NCI-H187 treated with DMSO at 0.1 percent for 48 hours (cell line): Measurements from ENCODE around the gene INSM1.

Experiments used
- DNase-seq: peaks from one replicate; lab custom pipeline; 2025; lab: John Stamatoyannopoulos, UW

The INSM1 gene

GRCh38 chr20:20395087-20395486 lies 27.2 kb downstream of the INSM1 start:
- DNase-seq: no peak

- no peak for DNase-seq
These were observed 28.1 kb downstream of the INSM1 start for GRCh38 chr20:20395903-20396568.

- no peak for DNase-seq
These were observed 28.9 kb downstream of the INSM1 start for GRCh38 chr20:20396794-20397193.

- DNase-seq: no peak
These were observed 30.2 kb downstream of the INSM1 start for GRCh38 chr20:20398123-20398522.

GRCh38 chr20:20399531-20400500 lies 31.9 kb downstream of the INSM1 start:
- no peak for DNase-seq

GRCh38 chr20:20401991-20402390 lies 34.1 kb downstream of the INSM1 start:
- no peak for DNase-seq

- no peak for DNase-seq
These were observed 36.7 kb downstream of the INSM1 start for GRCh38 chr20:20404633-20405032.

GRCh38 chr20:20405623-20406022 lies 37.7 kb downstream of the INSM1 start:
- DNase-seq: peak; percentile 53

GRCh38 chr20:20406306-20406705 lies 38.4 kb downstream of the INSM1 start:
- DNase-seq: no peak

GRCh38 chr20:20407891-20408805 lies 40.2 kb downstream of the INSM1 start:
- no peak for DNase-seq

- DNase-seq: no peak
These were observed 41.4 kb downstream of the INSM1 start for GRCh38 chr20:20409331-20409730.

GRCh38 chr20:20410678-20411077 lies 42.8 kb downstream of the INSM1 start:
- DNase-seq: no peak

GRCh38 chr20:20411402-20411801 lies 43.5 kb downstream of the INSM1 start:
- DNase-seq: no peak

GRCh38 chr20:20411836-20412235 lies 43.9 kb downstream of the INSM1 start:
- no peak for DNase-seq

- no peak for DNase-seq
These were observed 44.8 kb downstream of the INSM1 start for GRCh38 chr20:20412750-20413149.

- DNase-seq: no peak
These were observed 45.9 kb downstream of the INSM1 start for GRCh38 chr20:20413810-20414281.

- DNase-seq: no peak
These were observed 46.8 kb downstream of the INSM1 start for GRCh38 chr20:20414640-20415220.

- no peak for DNase-seq
These were observed 47.4 kb downstream of the INSM1 start for GRCh38 chr20:20415321-20415720.

- no peak for DNase-seq
These were observed 50.2 kb downstream of the INSM1 start for GRCh38 chr20:20417876-20418676.
